OCI-LY3 (cell line): ENCODE data around the gene CASP8.

Source experiments
- H2AFZ ChIP-seq: fragments of 200-600, 300-600 bp; shearing (Covaris generic); 2 replicates; pipeline ENCODE4 v1.6.0; 2014; ENCODE audit warnings: antibody characterized with exemption, low read depth, low read length
- H3K27ac ChIP-seq: fragments of 200-600, 300-600 bp; sonication (generic); 2 replicates; pipeline ENCODE4 v1.5.1; 2014; ENCODE audit warnings: mild to moderate bottlenecking, low read length, moderate library complexity, mixed read lengths
- H3K27me3 ChIP-seq: fragments of 200-600, 300-600 bp; sonication (generic); 2 replicates; pipeline ENCODE4 v1.6.1; 2014; ENCODE audit warnings: low read depth, low read length, mixed read lengths
- H3K36me3 ChIP-seq: fragments of 200-600, 300-600 bp; sonication (generic); replicated peaks from 2 replicates; pipeline ENCODE3; 2014; ENCODE audit warnings: low read depth, low read length, mixed read lengths
- H3K4me1 ChIP-seq: fragments of 300-600, 200-600 bp; sonication (generic); 2 replicates; pipeline ENCODE4 v1.6.1; 2014; ENCODE audit warnings: low read length, mixed read lengths
- H3K4me2 ChIP-seq: fragments of 200-600, 300-600 bp; sonication (generic); 2 replicates; pipeline ENCODE4 v1.6.1; 2014; ENCODE audit warnings: low read length, mixed read lengths
- H3K4me3 ChIP-seq: fragments of 300-600, 200-600 bp; sonication (generic); 2 replicates; pipeline ENCODE4 v1.5.1; 2014; ENCODE audit warnings: antibody characterized with exemption, mild to moderate bottlenecking, low read length, moderate library complexity
- H3K79me2 ChIP-seq: fragments of 300-600, 200-600 bp; shearing (Covaris generic); 2 replicates; pipeline ENCODE4 v1.6.1; 2014; ENCODE audit warnings: mild to moderate bottlenecking, low read length, mixed read lengths
- H3K9ac ChIP-seq: fragments of 300-600, 200-600 bp; shearing (Covaris generic); 2 replicates; pipeline ENCODE4 v1.6.0; 2014; ENCODE audit warnings: mild to moderate bottlenecking, low read length, moderate library complexity
- H3K9me3 ChIP-seq: fragments of 200-600, 300-600 bp; shearing (Covaris generic); 2 replicates; pipeline ENCODE4 v1.6.1; 2014; ENCODE audit warnings: low read length, mixed read lengths; ENCODE audit not compliant: insufficient read depth
- H4K20me1 ChIP-seq: fragments of 200-600, 300-600 bp; sonication (generic); 2 replicates; pipeline ENCODE4 v1.6.1; 2016; ENCODE audit warnings: low read length, mixed read lengths; ENCODE audit not compliant: insufficient read depth
- CTCF ChIP-seq: fragments of 200-600, 300-600 bp; sonication (generic); IDR thresholded peaks from 2 replicates; pipeline ENCODE4 v1.5.1; 2014; ENCODE audit warnings: antibody characterized with exemption, low read length, low read depth
- EZH2phosphoT487 ChIP-seq: fragments of 200-600 bp; shearing (Covaris generic); IDR thresholded peaks from 2 replicates; pipeline ENCODE4 v1.6.1; 2018; ENCODE audit warnings: antibody characterized with exemption, mixed run types, low read depth

CASP8 gene

GRCh38 chr2:201219328-201220096, 40.8 kb upstream of the CASP8 start:
- Histone ChIP-seq H3K27ac (no peak overlapping the region), H4K20me1 (no peaks in the 10 kb centered on the region), H2AFZ (no peak overlapping the region), H3K27me3 (no peaks in the 10 kb centered on the region), H3K9ac (no peak overlapping the region), H3K36me3 (no peaks in the 10 kb centered on the region), H3K9me3 (no peaks in the 10 kb centered on the region), H3K4me1 (peaks cover 23% of the 10 kb centered on the region), H3K4me2 (peak overlapping the region; percentile 38; the same call in 1 of the 2 replicates), H3K79me2 (no peaks in the 10 kb centered on the region), H3K4me3 (no peak overlapping the region)
- no peak for TF ChIP-seq CTCF
- TF ChIP-seq EZH2phosphoT487, result no peak

- peak overlapping the region; percentile 38 for H3K4me2 ChIP-seq
Measured at GRCh38 chr2:201220102-201220570, 40.2 kb upstream of the CASP8 start.

DNA sequence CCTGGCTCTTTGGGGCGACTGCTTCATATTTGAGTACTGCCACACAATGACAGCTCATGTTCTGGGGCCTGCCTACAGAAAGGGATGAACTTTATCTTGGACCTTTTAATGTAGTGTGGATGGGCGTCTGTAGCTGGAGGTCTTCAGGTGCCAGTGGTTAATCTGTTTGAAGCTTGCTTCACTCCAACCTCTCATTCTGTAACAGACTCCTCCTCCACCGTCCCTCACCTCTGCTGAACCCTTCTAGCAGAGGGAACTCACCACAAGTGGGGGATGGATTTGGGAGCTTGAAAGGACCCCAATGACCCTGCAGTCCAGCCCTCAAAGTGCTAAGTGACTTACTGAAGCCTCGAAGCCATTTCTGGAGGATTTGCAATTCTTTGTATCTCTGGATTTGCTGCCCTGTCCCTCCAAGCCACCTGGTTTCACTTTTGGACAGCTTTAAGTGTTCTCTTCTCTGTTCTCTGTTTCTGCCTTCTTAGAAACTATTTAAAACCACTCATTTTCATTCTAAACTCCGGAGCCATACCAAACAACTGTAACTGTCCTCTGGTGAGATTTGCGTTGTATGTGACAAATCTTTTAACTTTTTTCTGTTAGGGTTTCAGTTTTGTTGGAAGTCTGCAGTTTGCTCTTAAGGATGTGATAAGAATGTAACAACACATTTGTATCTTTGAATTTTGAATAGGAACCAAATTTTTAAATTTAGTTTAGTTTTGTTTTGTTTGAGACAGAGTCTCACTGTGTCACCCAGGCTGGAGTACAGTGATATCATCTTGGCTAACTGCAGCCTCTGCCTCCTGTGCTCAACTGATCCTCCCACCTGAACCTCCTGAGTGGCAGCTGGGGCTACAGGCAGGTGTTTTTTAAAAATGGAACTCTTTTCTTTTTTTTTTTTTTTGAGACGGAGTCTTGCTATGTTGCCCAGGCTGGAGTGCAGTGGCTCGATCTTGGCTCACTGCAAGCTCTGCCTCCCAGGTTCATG, 37.0 kb upstream of the CASP8 start:
- Histone ChIP-seq H3K9me3 (no peaks in the 10 kb centered on the region), H3K4me3 (peak overlapping the region; percentile 32), H3K4me1 (peaks cover 27% of the 10 kb centered on the region), H2AFZ (peak overlapping the region; percentile 70; the same call in 1 of the 2 replicates), H3K4me2 (peak overlapping the region; percentile 69), H3K79me2 (no peaks in the 10 kb centered on the region), H4K20me1 (no peaks in the 10 kb centered on the region), H3K27me3 (no peaks in the 10 kb centered on the region), H3K9ac (0 out of 2 replicates have a peak overlapping the region, but pooled peaks have one; percentile 21), H3K27ac (0 out of 2 replicates have a peak overlapping the region, but pooled peaks have one; percentile 19), H3K36me3 (no peaks in the 10 kb centered on the region)
- no peak for TF ChIP-seq EZH2phosphoT487
- TF ChIP-seq CTCF, result no peak

More at GRCh38 chr2:201220102-201220570, 40.2 kb upstream of the CASP8 start:
- Histone ChIP-seq H3K27me3 (no peaks in the 10 kb centered on the region), H3K9me3 (no peaks in the 10 kb centered on the region), H3K79me2 (no peaks in the 10 kb centered on the region), H3K4me1 (peaks cover 23% of the 10 kb centered on the region), H3K9ac (no peak overlapping the region), H3K27ac (no peak overlapping the region), H4K20me1 (no peaks in the 10 kb centered on the region), H3K4me3 (no peak overlapping the region), H2AFZ (no peak overlapping the region), H3K36me3 (no peaks in the 10 kb centered on the region)
- TF ChIP-seq EZH2phosphoT487 (no peak), CTCF (no peak)
